HG03095 (cell line): ENCODE data around the gene TMC7.

Experiments used
- ATAC-seq: cut with Tn5 transposase; IDR thresholded peaks from one replicate; pipeline ENCODE4 v1.9.1; 2021; ENCODE audit warnings: moderate library complexity; ENCODE audit not compliant: unreplicated experiment

Gene TMC7

DNA sequence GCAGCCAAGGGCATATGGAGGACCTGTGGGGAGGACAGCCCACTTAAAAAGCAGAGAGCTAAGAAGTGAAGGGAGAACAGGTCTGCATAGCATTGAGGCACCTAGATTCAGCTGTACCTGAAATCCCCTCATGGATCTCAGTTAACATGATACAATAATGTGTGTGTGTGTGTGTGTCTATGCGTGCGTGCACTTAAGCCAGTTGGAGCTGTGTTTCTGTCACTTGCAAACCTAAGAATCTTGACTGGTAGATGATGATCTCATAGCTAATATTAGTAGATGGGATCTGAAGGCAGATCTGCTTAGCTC is 128.3 kb downstream of the TMC7 start:
- ATAC-seq: no peak
